ENCODE measurements around the gene DNM2. TPM values are rescaled to one million over a fixed set of nuclear protein-coding genes. Genes with fewer than 3 reads are reported as not detected.

DNM2 gene
- total and polyA plus RNA-seq, 5 donors from 2014 or later, result 61.8 to 269 (median 63.1) TPM

GRCh38 chr19:10730932-10731331 lies 13.1 kb downstream of the DNM2 start:
- H3K4me3 Mint-ChIP-seq, result peak overlapping the region in 3 of 4 donors; percentile 81 to 87 (median 81)
- DNase-seq (no peak), ATAC-seq (ENCODE audit: low read depth in 2 of 2) (no peak)
- H3K27ac Mint-ChIP-seq, result peak overlapping the region; percentile 20 to 97 (median 94)
- Histone ChIP-seq H3K4me3 (ENCODE audit: low read depth, low read length) (no peak overlapping the region), H3K27me3 (ENCODE audit: control insufficient read depth, insufficient read depth, low read length) (no peaks in the 10 kb centered on the region), H3K36me3 (ENCODE audit: control insufficient read depth, insufficient read depth, low read length) (no peaks in the 10 kb centered on the region), H3K27ac (ENCODE audit: insufficient read depth, low read length, poor library complexity, severe bottlenecking) (peak overlapping the region; percentile 69), H3K9me3 (ENCODE audit: control insufficient read depth in 2 of 2, low read length in 2 of 2) (no peaks in the 10 kb centered on the region), H3K4me1 (ENCODE audit: control insufficient read depth, insufficient read depth, low read length, poor library complexity, severe bottlenecking) (peaks cover 30% of the 10 kb centered on the region)
- peaks cover 5 to 71% (median 27%) of the 10 kb centered on the region in 4 donors for H3K4me1 Mint-ChIP-seq
- peaks cover 13% of the 10 kb centered on the region for H3K36me3 Mint-ChIP-seq
- H3K27me3 Mint-ChIP-seq, result no peaks in the 10 kb centered on the region
- H3K9me3 Mint-ChIP-seq, result no peaks in the 10 kb centered on the region

- peaks cover 5 to 65% (median 24%) of the 10 kb centered on the region in 4 donors for H3K4me1 Mint-ChIP-seq
- Histone ChIP-seq H3K27ac (ENCODE audit: insufficient read depth, low read length, poor library complexity, severe bottlenecking) (no peak overlapping the region), H3K36me3 (ENCODE audit: control insufficient read depth, insufficient read depth, low read length) (peaks cover 9% of the 10 kb centered on the region), H3K4me3 (ENCODE audit: low read depth, low read length) (no peak overlapping the region), H3K27me3 (ENCODE audit: control insufficient read depth, insufficient read depth, low read length) (no peaks in the 10 kb centered on the region), H3K4me1 (ENCODE audit: control insufficient read depth, insufficient read depth, low read length, poor library complexity, severe bottlenecking) (peaks cover 15% of the 10 kb centered on the region), H3K9me3 (ENCODE audit: control insufficient read depth in 2 of 2, low read length in 2 of 2) (peaks cover 0 to 3% of the 10 kb centered on the region in 2 experiments)
- no peak overlapping the region for H3K4me3 Mint-ChIP-seq
- H3K9me3 Mint-ChIP-seq, result peaks cover 0 to 3% (median 0%) of the 10 kb centered on the region in 7 donors
- peaks cover 8% of the 10 kb centered on the region for H3K36me3 Mint-ChIP-seq
- DNase-seq, result no peak
- no peaks in the 10 kb centered on the region for H3K27me3 Mint-ChIP-seq
- ATAC-seq (ENCODE audit: low read depth in 2 of 2), result no peak
- peak overlapping the region in 1 of 3 donors; percentile 52 for H3K27ac Mint-ChIP-seq
These were observed 17.9 kb downstream of the DNM2 start for GRCh38 chr19:10735741-10736140.

GRCh38 chr19:10736189-10736588 lies 18.3 kb downstream of the DNM2 start:
- no peak for DNase-seq
- no peaks in the 10 kb centered on the region for H3K27me3 Mint-ChIP-seq
- H3K4me3 ChIP-seq (ENCODE audit: low read depth, low read length), result no peak overlapping the region
- H3K9me3 Mint-ChIP-seq, result peaks cover 0 to 3% (median 0%) of the 10 kb centered on the region in 7 donors
- peak overlapping the region in 1 of 3 donors; percentile 46 for H3K27ac Mint-ChIP-seq
- H3K27me3 ChIP-seq (ENCODE audit: control insufficient read depth, insufficient read depth, low read length), result no peaks in the 10 kb centered on the region
- peak overlapping the region in 1 of 4 donors; percentile 54 for H3K4me3 Mint-ChIP-seq
- no peak for ATAC-seq (ENCODE audit: low read depth in 2 of 2)
- peaks cover 5 to 65% (median 26%) of the 10 kb centered on the region in 4 donors for H3K4me1 Mint-ChIP-seq
- H3K36me3 Mint-ChIP-seq, result peaks cover 8% of the 10 kb centered on the region
- H3K27ac ChIP-seq (ENCODE audit: insufficient read depth, low read length, poor library complexity, severe bottlenecking), result no peak overlapping the region
- H3K36me3 ChIP-seq (ENCODE audit: control insufficient read depth, insufficient read depth, low read length), result peaks cover 9% of the 10 kb centered on the region
- H3K9me3 ChIP-seq (ENCODE audit: control insufficient read depth in 2 of 2, low read length in 2 of 2), result peaks cover 0 to 3% of the 10 kb centered on the region in 2 experiments
- H3K4me1 ChIP-seq (ENCODE audit: control insufficient read depth, insufficient read depth, low read length, poor library complexity, severe bottlenecking), result peaks cover 11% of the 10 kb centered on the region

GRCh38 chr19:10736916-10737551 lies 19.2 kb downstream of the DNM2 start:
- no peak overlapping the region for H3K4me3 ChIP-seq (ENCODE audit: low read depth, low read length)
- H3K27me3 Mint-ChIP-seq, result no peaks in the 10 kb centered on the region
- peaks cover 8% of the 10 kb centered on the region for H3K36me3 Mint-ChIP-seq
- H3K36me3 ChIP-seq (ENCODE audit: control insufficient read depth, insufficient read depth, low read length), result peaks cover 9% of the 10 kb centered on the region
- H3K4me3 Mint-ChIP-seq, result peak overlapping the region in 1 of 4 donors; percentile 12
- peaks cover 5 to 61% (median 24%) of the 10 kb centered on the region in 4 donors for H3K4me1 Mint-ChIP-seq
- H3K9me3 Mint-ChIP-seq, result peaks cover 0 to 3% (median 0%) of the 10 kb centered on the region in 7 donors
- DNase-seq, result no peak
- H3K27ac Mint-ChIP-seq, result peak overlapping the region; percentile 52 to 90 (median 60)
- no peak for ATAC-seq (ENCODE audit: low read depth in 2 of 2)
- no peak overlapping the region for H3K27ac ChIP-seq (ENCODE audit: insufficient read depth, low read length, poor library complexity, severe bottlenecking)
- H3K4me1 ChIP-seq (ENCODE audit: control insufficient read depth, insufficient read depth, low read length, poor library complexity, severe bottlenecking), result peaks cover 4% of the 10 kb centered on the region
- peaks cover 0 to 3% of the 10 kb centered on the region in 2 experiments for H3K9me3 ChIP-seq (ENCODE audit: control insufficient read depth in 2 of 2, low read length in 2 of 2)
- no peaks in the 10 kb centered on the region for H3K27me3 ChIP-seq (ENCODE audit: control insufficient read depth, insufficient read depth, low read length)

- peak overlapping the region in 2 of 4 donors; percentile 38 to 46 for H3K4me3 Mint-ChIP-seq
- peaks cover 0 to 3% (median 0%) of the 10 kb centered on the region in 7 donors for H3K9me3 Mint-ChIP-seq
- no peaks in the 10 kb centered on the region for H3K27me3 ChIP-seq (ENCODE audit: control insufficient read depth, insufficient read depth, low read length)
- H3K27ac Mint-ChIP-seq, result peak overlapping the region; percentile 52 to 90 (median 60)
- peaks cover 9% of the 10 kb centered on the region for H3K4me1 ChIP-seq (ENCODE audit: control insufficient read depth, insufficient read depth, low read length, poor library complexity, severe bottlenecking)
- H3K9me3 ChIP-seq (ENCODE audit: control insufficient read depth in 2 of 2, low read length in 2 of 2), result peaks cover 0 to 3% of the 10 kb centered on the region in 2 experiments
- H3K4me1 Mint-ChIP-seq, result peaks cover 5 to 65% (median 29%) of the 10 kb centered on the region in 4 donors
- H3K36me3 Mint-ChIP-seq, result peaks cover 8% of the 10 kb centered on the region
- no peak for ATAC-seq (ENCODE audit: low read depth in 2 of 2)
- no peaks in the 10 kb centered on the region for H3K27me3 Mint-ChIP-seq
- DNase-seq, result no peak
- H3K4me3 ChIP-seq (ENCODE audit: low read depth, low read length), result no peak overlapping the region
- no peak overlapping the region for H3K27ac ChIP-seq (ENCODE audit: insufficient read depth, low read length, poor library complexity, severe bottlenecking)
- H3K36me3 ChIP-seq (ENCODE audit: control insufficient read depth, insufficient read depth, low read length), result peaks cover 9% of the 10 kb centered on the region
These were observed 19.8 kb downstream of the DNM2 start for GRCh38 chr19:10737722-10738121.

- Mint-ChIP-seq H3K27ac (peak overlapping the region; percentile 26 to 91 (median 39)), H3K36me3 (peaks cover 8% of the 10 kb centered on the region), H3K4me3 (no peak overlapping the region), H3K9me3 (peaks cover 0 to 3% (median 0%) of the 10 kb centered on the region in 7 donors), H3K27me3 (no peaks in the 10 kb centered on the region), H3K4me1 (peaks cover 5 to 77% (median 35%) of the 10 kb centered on the region in 4 donors)
- peaks cover 9% of the 10 kb centered on the region for H3K36me3 ChIP-seq (ENCODE audit: control insufficient read depth, insufficient read depth, low read length)
- H3K27ac ChIP-seq (ENCODE audit: insufficient read depth, low read length, poor library complexity, severe bottlenecking), result no peak overlapping the region
- H3K9me3 ChIP-seq (ENCODE audit: control insufficient read depth in 2 of 2, low read length in 2 of 2), result peaks cover 0 to 3% of the 10 kb centered on the region in 2 experiments
- no peaks in the 10 kb centered on the region for H3K27me3 ChIP-seq (ENCODE audit: control insufficient read depth, insufficient read depth, low read length)
- DNase-seq, result no peak
- peaks cover 9% of the 10 kb centered on the region for H3K4me1 ChIP-seq (ENCODE audit: control insufficient read depth, insufficient read depth, low read length, poor library complexity, severe bottlenecking)
- H3K4me3 ChIP-seq (ENCODE audit: low read depth, low read length), result no peak overlapping the region
- no peak for ATAC-seq (ENCODE audit: low read depth in 2 of 2)
These were observed 22.9 kb downstream of the DNM2 start for GRCh38 chr19:10740798-10741197.

GRCh38 chr19:10742476-10742875 lies 24.6 kb downstream of the DNM2 start:
- Mint-ChIP-seq H3K36me3 (peaks cover 4% of the 10 kb centered on the region), H3K9me3 (peaks cover 0 to 3% (median 0%) of the 10 kb centered on the region in 7 donors), H3K27me3 (no peaks in the 10 kb centered on the region), H3K4me3 (peak overlapping the region in 1 of 4 donors; percentile 35), H3K4me1 (peaks cover 5 to 76% (median 25%) of the 10 kb centered on the region in 4 donors), H3K27ac (peak overlapping the region in 2 of 3 donors; percentile 81 to 83)
- Histone ChIP-seq H3K27me3 (ENCODE audit: control insufficient read depth, insufficient read depth, low read length) (no peaks in the 10 kb centered on the region), H3K4me1 (ENCODE audit: control insufficient read depth, insufficient read depth, low read length, poor library complexity, severe bottlenecking) (peaks cover 15% of the 10 kb centered on the region), H3K9me3 (ENCODE audit: control insufficient read depth in 2 of 2, low read length in 2 of 2) (peaks cover 0 to 3% of the 10 kb centered on the region in 2 experiments), H3K4me3 (ENCODE audit: low read depth, low read length) (no peak overlapping the region), H3K36me3 (ENCODE audit: control insufficient read depth, insufficient read depth, low read length) (peaks cover 4% of the 10 kb centered on the region), H3K27ac (ENCODE audit: insufficient read depth, low read length, poor library complexity, severe bottlenecking) (no peak overlapping the region)
- ATAC-seq (ENCODE audit: low read depth in 2 of 2) (no peak), DNase-seq (no peak)

Measured in CD4-positive, CD25-positive, alpha-beta regulatory T cell (primary cell).